ENCODE results near the gene CRYBA2.

CRYBA2 gene

GRCh38 chr2:218957671-218958070, 35.6 kb downstream of the CRYBA2 start:
- peaks cover 14% of the 10 kb centered on the region for H3K4me1 ChIP-seq (ENCODE audit: control insufficient read depth, insufficient read depth, low read length)
- H3K27ac ChIP-seq (ENCODE audit: insufficient read depth, low read depth, low read length, poor library complexity, severe bottlenecking), result no peak overlapping the region
- no peaks in the 10 kb centered on the region for H3K9me3 ChIP-seq (ENCODE audit: control insufficient read depth, low read length)
- WGBS, 2 experiments, result 83 to 87% methylated on average over 4 of the region's 4 CpGs
- H3K36me3 ChIP-seq (ENCODE audit: control insufficient read depth, insufficient read depth, low read length), result no peaks in the 10 kb centered on the region
- peaks cover 78% of the 10 kb centered on the region for H3K27me3 ChIP-seq (ENCODE audit: control insufficient read depth, insufficient read depth, low read length, poor library complexity, severe bottlenecking)
- no peak overlapping the region for H3K4me3 ChIP-seq (ENCODE audit: insufficient read depth, low read depth, low read length)

GRCh38 chr2:218956039-218956438, 37.2 kb downstream of the CRYBA2 start:
- H3K9me3 ChIP-seq (ENCODE audit: control insufficient read depth, low read length), result no peaks in the 10 kb centered on the region
- H3K27ac ChIP-seq (ENCODE audit: insufficient read depth, low read depth, low read length, poor library complexity, severe bottlenecking), result no peak overlapping the region
- H3K4me1 ChIP-seq (ENCODE audit: control insufficient read depth, insufficient read depth, low read length), result peaks cover 7% of the 10 kb centered on the region
- peaks cover 62% of the 10 kb centered on the region for H3K27me3 ChIP-seq (ENCODE audit: control insufficient read depth, insufficient read depth, low read length, poor library complexity, severe bottlenecking)
- H3K36me3 ChIP-seq (ENCODE audit: control insufficient read depth, insufficient read depth, low read length), result no peaks in the 10 kb centered on the region
- 65 to 71% methylated on average over 1 of the region's 1 CpG for WGBS, 2 experiments
- H3K4me3 ChIP-seq (ENCODE audit: insufficient read depth, low read depth, low read length), result no peak overlapping the region

GRCh38 chr2:218954541-218955300, 38.5 kb downstream of the CRYBA2 start:
- peaks cover 57% of the 10 kb centered on the region for H3K27me3 ChIP-seq (ENCODE audit: control insufficient read depth, insufficient read depth, low read length, poor library complexity, severe bottlenecking)
- 79 to 84% methylated on average over 8 of the region's 8 CpGs for WGBS, 2 experiments
- no peaks in the 10 kb centered on the region for H3K36me3 ChIP-seq (ENCODE audit: control insufficient read depth, insufficient read depth, low read length)
- no peak overlapping the region for H3K4me3 ChIP-seq (ENCODE audit: insufficient read depth, low read depth, low read length)
- no peak overlapping the region for H3K27ac ChIP-seq (ENCODE audit: insufficient read depth, low read depth, low read length, poor library complexity, severe bottlenecking)
- H3K9me3 ChIP-seq (ENCODE audit: control insufficient read depth, low read length), result no peaks in the 10 kb centered on the region
- H3K4me1 ChIP-seq (ENCODE audit: control insufficient read depth, insufficient read depth, low read length), result no peaks in the 10 kb centered on the region

GRCh38 chr2:218953366-218953954, 39.8 kb downstream of the CRYBA2 start:
- peaks cover 50% of the 10 kb centered on the region for H3K27me3 ChIP-seq (ENCODE audit: control insufficient read depth, insufficient read depth, low read length, poor library complexity, severe bottlenecking)
- H3K9me3 ChIP-seq (ENCODE audit: control insufficient read depth, low read length), result no peaks in the 10 kb centered on the region
- H3K27ac ChIP-seq (ENCODE audit: insufficient read depth, low read depth, low read length, poor library complexity, severe bottlenecking), result no peak overlapping the region
- no peaks in the 10 kb centered on the region for H3K36me3 ChIP-seq (ENCODE audit: control insufficient read depth, insufficient read depth, low read length)
- WGBS, 2 experiments, result 65 to 69% methylated on average over 18 of the region's 18 CpGs
- no peak overlapping the region for H3K4me3 ChIP-seq (ENCODE audit: insufficient read depth, low read depth, low read length)
- no peaks in the 10 kb centered on the region for H3K4me1 ChIP-seq (ENCODE audit: control insufficient read depth, insufficient read depth, low read length)

GRCh38 chr2:218952160-218952559, 41.1 kb downstream of the CRYBA2 start:
- 89 to 91% methylated on average over 7 of the region's 7 CpGs for WGBS, 2 experiments
- Histone ChIP-seq H3K36me3 (ENCODE audit: control insufficient read depth, insufficient read depth, low read length) (no peaks in the 10 kb centered on the region), H3K27me3 (ENCODE audit: control insufficient read depth, insufficient read depth, low read length, poor library complexity, severe bottlenecking) (peaks cover 37% of the 10 kb centered on the region), H3K9me3 (ENCODE audit: control insufficient read depth, low read length) (no peaks in the 10 kb centered on the region), H3K4me1 (ENCODE audit: control insufficient read depth, insufficient read depth, low read length) (no peaks in the 10 kb centered on the region), H3K27ac (ENCODE audit: insufficient read depth, low read depth, low read length, poor library complexity, severe bottlenecking) (no peak overlapping the region), H3K4me3 (ENCODE audit: insufficient read depth, low read depth, low read length) (no peak overlapping the region)

GRCh38 chr2:218946621-218947020, 46.6 kb downstream of the CRYBA2 start:
- H3K36me3 ChIP-seq (ENCODE audit: control insufficient read depth, insufficient read depth, low read length), result no peaks in the 10 kb centered on the region
- H3K4me1 ChIP-seq (ENCODE audit: control insufficient read depth, insufficient read depth, low read length), result no peaks in the 10 kb centered on the region
- no peaks in the 10 kb centered on the region for H3K9me3 ChIP-seq (ENCODE audit: control insufficient read depth, low read length)
- no peak overlapping the region for H3K27ac ChIP-seq (ENCODE audit: insufficient read depth, low read depth, low read length, poor library complexity, severe bottlenecking)
- H3K4me3 ChIP-seq (ENCODE audit: insufficient read depth, low read depth, low read length), result no peak overlapping the region
- peaks cover 14% of the 10 kb centered on the region for H3K27me3 ChIP-seq (ENCODE audit: control insufficient read depth, insufficient read depth, low read length, poor library complexity, severe bottlenecking)
- WGBS, 2 experiments, result 73% methylated on average over 1 of the region's 1 CpG; no CpG with 5 or more reads in 1 of the 2 experiments

- no peak overlapping the region for H3K4me3 ChIP-seq (ENCODE audit: insufficient read depth, low read depth, low read length)
- no peak overlapping the region for H3K27ac ChIP-seq (ENCODE audit: insufficient read depth, low read depth, low read length, poor library complexity, severe bottlenecking)
- WGBS, 2 experiments, result 81 to 85% methylated on average over 1 of the region's 1 CpG
- H3K9me3 ChIP-seq (ENCODE audit: control insufficient read depth, low read length), result no peaks in the 10 kb centered on the region
- no peaks in the 10 kb centered on the region for H3K36me3 ChIP-seq (ENCODE audit: control insufficient read depth, insufficient read depth, low read length)
- H3K27me3 ChIP-seq (ENCODE audit: control insufficient read depth, insufficient read depth, low read length, poor library complexity, severe bottlenecking), result peaks cover 6% of the 10 kb centered on the region
- H3K4me1 ChIP-seq (ENCODE audit: control insufficient read depth, insufficient read depth, low read length), result no peaks in the 10 kb centered on the region
Observed at GRCh38 chr2:218944759-218945404, 48.3 kb downstream of the CRYBA2 start.

All from ectodermal cell (in vitro differentiated cells).